ENCODE results near the gene MORN1. TPM values are rescaled to one million over a fixed set of nuclear protein-coding genes. Genes with fewer than 3 reads are reported as not detected.
A peak's percentile ranks its signal among the peaks of the same experiment; 100 is the strongest.

MORN1 gene
- total RNA-seq, 1 donor from 2014 or later, result 12.7 TPM

GRCh38 chr1:2407166-2407990, 16.0 kb upstream of the MORN1 start:
- DNase-seq (ENCODE audit: extremely low spot score, unreplicated experiment), result no peak
- no peaks in the 10 kb centered on the region for H3K27me3 Mint-ChIP-seq (ENCODE audit: unreplicated experiment)
- peaks cover 23% of the 10 kb centered on the region for H3K36me3 Mint-ChIP-seq (ENCODE audit: unreplicated experiment)
- H3K4me1 Mint-ChIP-seq (ENCODE audit: unreplicated experiment), result peaks cover 32% of the 10 kb centered on the region
- TF ChIP-seq CTCF (IDR thresholded peaks at IDR 0.05), result no peak
- H3K27ac Mint-ChIP-seq (ENCODE audit: unreplicated experiment), result peak overlapping the region; percentile 52
- no peaks in the 10 kb centered on the region for H3K9me3 Mint-ChIP-seq (ENCODE audit: unreplicated experiment)
- no peak overlapping the region for H3K4me3 Mint-ChIP-seq (ENCODE audit: unreplicated experiment)

GRCh38 chr1:2406451-2407041, 15.2 kb upstream of the MORN1 start:
- no peak for DNase-seq (ENCODE audit: extremely low spot score, unreplicated experiment)

GRCh38 chr1:2405588-2406295, 14.4 kb upstream of the MORN1 start:
- no peak for DNase-seq (ENCODE audit: extremely low spot score, unreplicated experiment)
- H3K4me3 Mint-ChIP-seq (ENCODE audit: unreplicated experiment), result peak overlapping the region; percentile 14
- H3K27ac Mint-ChIP-seq (ENCODE audit: unreplicated experiment), result peak overlapping the region; percentile 84
- H3K9me3 Mint-ChIP-seq (ENCODE audit: unreplicated experiment), result no peaks in the 10 kb centered on the region
- no peak for TF ChIP-seq CTCF (IDR thresholded peaks at IDR 0.05)
- peaks cover 31% of the 10 kb centered on the region for H3K36me3 Mint-ChIP-seq (ENCODE audit: unreplicated experiment)
- H3K27me3 Mint-ChIP-seq (ENCODE audit: unreplicated experiment), result no peaks in the 10 kb centered on the region
- H3K4me1 Mint-ChIP-seq (ENCODE audit: unreplicated experiment), result peaks cover 27% of the 10 kb centered on the region

More at GRCh38 chr1:2406451-2407041, 15.2 kb upstream of the MORN1 start:
- Mint-ChIP-seq H3K4me1 (ENCODE audit: unreplicated experiment) (peaks cover 32% of the 10 kb centered on the region), H3K27me3 (ENCODE audit: unreplicated experiment) (no peaks in the 10 kb centered on the region), H3K9me3 (ENCODE audit: unreplicated experiment) (no peaks in the 10 kb centered on the region), H3K36me3 (ENCODE audit: unreplicated experiment) (peaks cover 30% of the 10 kb centered on the region), H3K27ac (ENCODE audit: unreplicated experiment) (peak overlapping the region; percentile 84), H3K4me3 (ENCODE audit: unreplicated experiment) (no peak overlapping the region)
- TF ChIP-seq CTCF (IDR thresholded peaks at IDR 0.05), result peak; percentile 25

GRCh38 chr1:2404890-2405511, 13.6 kb upstream of the MORN1 start:
- no peak overlapping the region for H3K4me3 Mint-ChIP-seq (ENCODE audit: unreplicated experiment)
- H3K27me3 Mint-ChIP-seq (ENCODE audit: unreplicated experiment), result no peaks in the 10 kb centered on the region
- peaks cover 34% of the 10 kb centered on the region for H3K36me3 Mint-ChIP-seq (ENCODE audit: unreplicated experiment)
- H3K4me1 Mint-ChIP-seq (ENCODE audit: unreplicated experiment), result peaks cover 25% of the 10 kb centered on the region
- DNase-seq (ENCODE audit: extremely low spot score, unreplicated experiment), result no peak
- H3K27ac Mint-ChIP-seq (ENCODE audit: unreplicated experiment), result peak overlapping the region; percentile 84
- TF ChIP-seq CTCF (IDR thresholded peaks at IDR 0.05), result no peak
- no peaks in the 10 kb centered on the region for H3K9me3 Mint-ChIP-seq (ENCODE audit: unreplicated experiment)
